ENCODE data around the gene GRK5. TPM values are rescaled to one million over a fixed set of nuclear protein-coding genes. Genes with fewer than 3 reads are reported as not detected.

Gene GRK5
- total RNA-seq, 1 experiment from 2014 or later: 29.0 TPM

DNA sequence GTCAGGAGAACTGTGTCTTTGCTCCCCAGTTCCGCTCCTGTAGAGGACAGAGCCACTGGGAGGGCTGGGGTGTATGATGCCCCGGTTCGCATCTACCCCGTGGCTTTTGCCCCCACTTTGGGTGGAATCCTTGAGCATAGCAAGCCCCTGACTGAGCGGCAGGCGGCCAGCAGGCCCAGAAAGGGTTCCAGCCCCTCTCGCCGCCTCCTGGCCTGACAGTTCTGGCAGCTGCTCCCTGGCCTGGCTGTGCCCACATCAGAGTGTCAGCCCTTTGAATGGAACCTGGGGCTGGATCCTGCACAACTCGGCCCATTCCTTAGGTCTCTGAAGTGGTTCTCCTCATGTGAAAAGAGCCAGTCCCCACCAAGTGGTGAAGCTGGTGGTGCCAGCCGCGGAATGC, 106.7 kb downstream of the GRK5 start:
- intact Hi-C loops (cut with micrococcal nuclease; ENCODE audit: unreplicated experiment): no loop called here
- no peaks in the 10 kb centered on the region for H3K9me3 ChIP-seq (ENCODE audit: control insufficient read depth, insufficient read depth, low read depth, low read length)
- TF ChIP-seq, protein P1, sequence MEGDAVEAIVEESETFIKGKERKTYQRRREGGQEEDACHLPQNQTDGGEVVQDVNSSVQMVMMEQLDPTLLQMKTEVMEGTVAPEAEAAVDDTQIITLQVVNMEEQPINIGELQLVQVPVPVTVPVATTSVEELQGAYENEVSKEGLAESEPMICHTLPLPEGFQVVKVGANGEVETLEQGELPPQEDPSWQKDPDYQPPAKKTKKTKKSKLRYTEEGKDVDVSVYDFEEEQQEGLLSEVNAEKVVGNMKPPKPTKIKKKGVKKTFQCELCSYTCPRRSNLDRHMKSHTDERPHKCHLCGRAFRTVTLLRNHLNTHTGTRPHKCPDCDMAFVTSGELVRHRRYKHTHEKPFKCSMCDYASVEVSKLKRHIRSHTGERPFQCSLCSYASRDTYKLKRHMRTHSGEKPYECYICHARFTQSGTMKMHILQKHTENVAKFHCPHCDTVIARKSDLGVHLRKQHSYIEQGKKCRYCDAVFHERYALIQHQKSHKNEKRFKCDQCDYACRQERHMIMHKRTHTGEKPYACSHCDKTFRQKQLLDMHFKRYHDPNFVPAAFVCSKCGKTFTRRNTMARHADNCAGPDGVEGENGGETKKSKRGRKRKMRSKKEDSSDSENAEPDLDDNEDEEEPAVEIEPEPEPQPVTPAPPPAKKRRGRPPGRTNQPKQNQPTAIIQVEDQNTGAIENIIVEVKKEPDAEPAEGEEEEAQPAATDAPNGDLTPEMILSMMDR (IDR thresholded peaks at IDR 0.05): no peak
- no peak for TF ChIP-seq POLR2AphosphoS5 (IDR thresholded peaks at IDR 0.05; ENCODE audit: low read depth, low read length)
- TF ChIP-seq, protein P2, sequence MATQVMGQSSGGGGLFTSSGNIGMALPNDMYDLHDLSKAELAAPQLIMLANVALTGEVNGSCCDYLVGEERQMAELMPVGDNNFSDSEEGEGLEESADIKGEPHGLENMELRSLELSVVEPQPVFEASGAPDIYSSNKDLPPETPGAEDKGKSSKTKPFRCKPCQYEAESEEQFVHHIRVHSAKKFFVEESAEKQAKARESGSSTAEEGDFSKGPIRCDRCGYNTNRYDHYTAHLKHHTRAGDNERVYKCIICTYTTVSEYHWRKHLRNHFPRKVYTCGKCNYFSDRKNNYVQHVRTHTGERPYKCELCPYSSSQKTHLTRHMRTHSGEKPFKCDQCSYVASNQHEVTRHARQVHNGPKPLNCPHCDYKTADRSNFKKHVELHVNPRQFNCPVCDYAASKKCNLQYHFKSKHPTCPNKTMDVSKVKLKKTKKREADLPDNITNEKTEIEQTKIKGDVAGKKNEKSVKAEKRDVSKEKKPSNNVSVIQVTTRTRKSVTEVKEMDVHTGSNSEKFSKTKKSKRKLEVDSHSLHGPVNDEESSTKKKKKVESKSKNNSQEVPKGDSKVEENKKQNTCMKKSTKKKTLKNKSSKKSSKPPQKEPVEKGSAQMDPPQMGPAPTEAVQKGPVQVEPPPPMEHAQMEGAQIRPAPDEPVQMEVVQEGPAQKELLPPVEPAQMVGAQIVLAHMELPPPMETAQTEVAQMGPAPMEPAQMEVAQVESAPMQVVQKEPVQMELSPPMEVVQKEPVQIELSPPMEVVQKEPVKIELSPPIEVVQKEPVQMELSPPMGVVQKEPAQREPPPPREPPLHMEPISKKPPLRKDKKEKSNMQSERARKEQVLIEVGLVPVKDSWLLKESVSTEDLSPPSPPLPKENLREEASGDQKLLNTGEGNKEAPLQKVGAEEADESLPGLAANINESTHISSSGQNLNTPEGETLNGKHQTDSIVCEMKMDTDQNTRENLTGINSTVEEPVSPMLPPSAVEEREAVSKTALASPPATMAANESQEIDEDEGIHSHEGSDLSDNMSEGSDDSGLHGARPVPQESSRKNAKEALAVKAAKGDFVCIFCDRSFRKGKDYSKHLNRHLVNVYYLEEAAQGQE (IDR thresholded peaks at IDR 0.05; ENCODE audit: insufficient read depth in 1 of 2, low read depth in 2 of 2, low read length in 1 of 2): no peak
- no peak for TF ChIP-seq SIN3A (IDR thresholded peaks at IDR 0.05; ENCODE audit: borderline replicate concordance, insufficient read depth, low read depth, low read length)
- no peak for TF ChIP-seq TCF7L2 (IDR thresholded peaks at IDR 0.05; ENCODE audit: low read depth, low read length)
- H3K27ac ChIP-seq (ENCODE audit: low read length): peak overlapping the region; percentile 95
- H3K27me3 ChIP-seq (ENCODE audit: control insufficient read depth, insufficient read depth, low read length): no peaks in the 10 kb centered on the region
- no TSS peak for BruUV-seq (replicated peaks)
- H3K4me1 ChIP-seq (ENCODE audit: control insufficient read depth, insufficient read depth, low read length): peaks cover 62% of the 10 kb centered on the region
- ATAC-seq (no peak), DNase-seq (ENCODE audit: low read depth, low spot score) (no peak)
- no peaks in the 10 kb centered on the region for H3K36me3 ChIP-seq (ENCODE audit: control insufficient read depth, insufficient read depth, low read length)
- no peak overlapping the region for H3K4me3 ChIP-seq (ENCODE audit: low read depth in 2 of 2, low read length in 2 of 2)
- ChIA-PET POLR2A (interaction anchor here (0.6 kb wide), 1 partner anchor 63 kb away, joined by 3 read pairs; no protein-coding TSS in a partner anchor), CTCF (no interaction called here)
- in situ Hi-C loops (cut with HindIII; ENCODE audit: low pct_unique_long_range_greater_than_20kb, low sequenced_read_pairs): no loop called here

DNA sequence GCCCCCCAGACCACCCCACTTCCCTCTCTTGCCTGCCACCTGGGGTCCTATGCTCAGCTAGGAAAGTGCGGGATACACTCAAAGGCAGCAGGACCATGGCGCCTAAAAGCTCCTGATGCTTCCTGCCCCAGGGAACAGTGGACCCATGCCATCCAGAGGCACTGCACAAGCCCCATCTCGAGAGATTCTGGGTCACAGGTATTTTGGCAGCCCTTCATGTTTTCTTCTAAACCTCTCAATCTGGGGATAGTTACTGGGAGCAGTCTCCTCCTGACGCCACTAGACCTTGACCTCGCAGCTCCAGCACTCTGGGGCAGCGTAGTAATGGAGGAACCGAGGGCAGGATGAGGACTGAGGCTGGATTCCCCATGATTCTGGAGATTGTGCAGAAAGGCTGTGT, 107.1 kb downstream of the GRK5 start:
- TF ChIP-seq POLR2AphosphoS5 (IDR thresholded peaks at IDR 0.05; ENCODE audit: low read depth, low read length) (no peak), TCF7L2 (IDR thresholded peaks at IDR 0.05; ENCODE audit: low read depth, low read length) (no peak), SIN3A (IDR thresholded peaks at IDR 0.05; ENCODE audit: borderline replicate concordance, insufficient read depth, low read depth, low read length) (no peak)
- TF ChIP-seq, protein P2 (IDR thresholded peaks at IDR 0.05; ENCODE audit: insufficient read depth in 1 of 2, low read depth in 2 of 2, low read length in 1 of 2): no peak
- TF ChIP-seq, protein P1 (IDR thresholded peaks at IDR 0.05): no peak
- DNase-seq (ENCODE audit: low read depth, low spot score): no peak
- Histone ChIP-seq H3K36me3 (ENCODE audit: control insufficient read depth, insufficient read depth, low read length) (no peaks in the 10 kb centered on the region), H3K9me3 (ENCODE audit: control insufficient read depth, insufficient read depth, low read depth, low read length) (no peaks in the 10 kb centered on the region), H3K27ac (ENCODE audit: low read length) (peak overlapping the region; percentile 95), H3K4me3 (ENCODE audit: low read depth in 2 of 2, low read length in 2 of 2) (no peak overlapping the region), H3K4me1 (ENCODE audit: control insufficient read depth, insufficient read depth, low read length) (peaks cover 64% of the 10 kb centered on the region), H3K27me3 (ENCODE audit: control insufficient read depth, insufficient read depth, low read length) (no peaks in the 10 kb centered on the region)
- intact Hi-C loops (cut with micrococcal nuclease; ENCODE audit: unreplicated experiment) (no loop called here), in situ Hi-C loops (cut with HindIII; ENCODE audit: low pct_unique_long_range_greater_than_20kb, low sequenced_read_pairs) (no loop called here)
- no peak for ATAC-seq
- BruUV-seq (replicated peaks): no TSS peak
- CTCF ChIA-PET: no interaction called here
- POLR2A ChIA-PET: interaction anchor here (0.6 kb wide), 1 partner anchor 62 kb away, joined by 3 read pairs; no protein-coding TSS in a partner anchor

Measured in Panc1 (cell line).